SIG-M5 (cell line): ENCODE data around the gene HOXB7.

Source experiments
- DNase-seq: peaks from one replicate; lab custom pipeline; 2025; lab: John Stamatoyannopoulos, UW

The HOXB7 gene

DNA sequence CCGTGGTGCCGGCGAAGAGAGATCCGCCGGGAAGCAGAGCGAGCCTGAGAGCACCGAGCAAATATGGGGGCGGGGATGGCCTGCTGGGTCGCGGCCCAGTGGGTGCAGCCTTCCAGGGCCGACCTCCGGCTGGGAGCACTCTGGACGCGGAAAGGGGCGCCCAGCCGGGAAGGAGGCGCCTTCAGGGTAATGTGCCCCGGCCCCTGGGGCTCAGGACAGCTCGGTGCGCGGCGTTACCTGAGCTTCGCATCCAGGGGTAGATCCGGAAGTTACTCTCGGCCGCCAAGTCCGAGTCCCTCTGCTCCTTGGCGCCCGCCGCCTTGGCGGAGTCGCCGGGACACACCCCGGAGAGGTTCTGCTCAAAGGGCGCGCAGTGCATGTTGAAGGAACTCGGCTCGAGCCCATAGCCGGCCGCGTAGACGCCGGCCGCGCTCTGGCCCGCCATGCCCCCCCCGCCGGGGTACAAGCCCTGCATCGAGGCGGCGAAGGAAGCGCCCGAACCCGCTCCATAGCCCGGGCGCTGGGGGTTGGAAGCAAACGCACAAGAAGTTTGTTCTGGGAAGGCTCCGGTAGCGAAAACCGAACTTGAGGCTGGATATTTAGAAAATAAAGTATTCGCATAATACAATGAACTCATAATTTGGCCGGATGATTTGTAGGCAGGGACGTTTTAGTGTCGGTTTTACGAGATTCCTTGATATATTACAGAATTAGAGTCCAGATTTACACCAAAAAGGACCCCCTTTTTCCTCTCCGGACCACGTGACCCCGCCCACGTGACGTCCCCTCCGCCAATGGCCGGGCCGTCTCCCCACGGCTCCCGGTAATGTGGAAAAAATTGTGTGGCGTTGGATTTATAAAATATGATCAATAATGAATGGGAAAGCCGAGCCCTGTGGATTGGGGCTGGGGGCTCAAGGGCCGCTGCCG, at the start of gene HOXB7:
HOXB7 (minus strand) TSS at position 736 of the 930 bp plus-strand sequence; CDS start at position 637, 99 bp downstream.
- DNase-seq: no peak

DNA sequence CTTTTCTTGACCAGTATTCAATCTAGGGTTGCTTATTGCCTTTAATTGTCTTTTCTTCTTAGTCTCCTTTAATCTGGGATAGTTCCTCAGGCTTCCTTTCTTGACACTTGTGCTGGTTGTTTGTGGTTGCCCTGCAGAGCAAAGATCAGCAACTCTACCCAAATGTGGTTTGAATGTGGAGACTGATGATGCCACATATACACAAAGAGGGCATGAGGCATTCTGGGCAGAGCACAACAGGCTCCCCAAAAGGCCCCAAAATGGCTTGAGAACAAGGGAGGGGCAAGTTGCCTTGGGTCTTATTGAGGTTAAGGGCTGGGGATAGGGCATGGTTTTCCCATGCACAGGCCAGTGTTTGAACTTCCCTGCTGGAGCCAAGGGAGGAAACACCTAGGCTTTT, 45.1 kb upstream of the HOXB7 start:
- no peak for DNase-seq

DNA sequence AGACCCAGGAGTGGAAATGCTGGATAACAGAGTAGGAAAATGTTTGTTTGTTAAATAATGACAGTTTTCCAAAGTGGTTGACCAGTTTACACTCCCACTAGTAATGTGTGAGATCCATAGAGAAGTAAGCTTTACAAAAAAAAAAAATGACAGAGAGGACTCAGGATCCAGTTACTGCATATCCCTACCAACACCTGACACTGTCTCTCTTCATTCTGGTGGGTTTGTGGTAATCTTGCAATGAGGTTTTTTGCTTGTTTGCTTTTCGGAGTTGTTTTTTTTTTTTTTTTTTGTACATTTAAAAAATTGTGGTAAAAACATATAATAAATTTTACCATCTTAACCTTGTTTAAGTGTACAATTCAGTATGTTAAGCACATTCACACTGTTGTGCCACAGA, 38.9 kb upstream of the HOXB7 start:
- no peak for DNase-seq

DNA sequence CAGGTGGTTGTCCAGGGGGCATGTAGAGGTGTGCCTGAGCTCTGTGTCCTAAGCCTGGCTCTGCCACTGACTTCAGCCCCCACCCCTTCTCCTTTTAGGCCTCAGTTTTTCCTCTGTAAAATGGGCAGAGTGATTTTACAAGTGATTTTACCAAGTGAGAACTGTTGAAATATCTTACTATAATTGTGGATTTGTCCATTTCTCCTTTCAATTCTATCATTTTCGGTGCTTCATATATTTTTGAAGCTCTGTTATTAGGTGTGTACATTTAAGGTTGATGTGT, 37.1 kb upstream of the HOXB7 start:
- no peak for DNase-seq

DNA sequence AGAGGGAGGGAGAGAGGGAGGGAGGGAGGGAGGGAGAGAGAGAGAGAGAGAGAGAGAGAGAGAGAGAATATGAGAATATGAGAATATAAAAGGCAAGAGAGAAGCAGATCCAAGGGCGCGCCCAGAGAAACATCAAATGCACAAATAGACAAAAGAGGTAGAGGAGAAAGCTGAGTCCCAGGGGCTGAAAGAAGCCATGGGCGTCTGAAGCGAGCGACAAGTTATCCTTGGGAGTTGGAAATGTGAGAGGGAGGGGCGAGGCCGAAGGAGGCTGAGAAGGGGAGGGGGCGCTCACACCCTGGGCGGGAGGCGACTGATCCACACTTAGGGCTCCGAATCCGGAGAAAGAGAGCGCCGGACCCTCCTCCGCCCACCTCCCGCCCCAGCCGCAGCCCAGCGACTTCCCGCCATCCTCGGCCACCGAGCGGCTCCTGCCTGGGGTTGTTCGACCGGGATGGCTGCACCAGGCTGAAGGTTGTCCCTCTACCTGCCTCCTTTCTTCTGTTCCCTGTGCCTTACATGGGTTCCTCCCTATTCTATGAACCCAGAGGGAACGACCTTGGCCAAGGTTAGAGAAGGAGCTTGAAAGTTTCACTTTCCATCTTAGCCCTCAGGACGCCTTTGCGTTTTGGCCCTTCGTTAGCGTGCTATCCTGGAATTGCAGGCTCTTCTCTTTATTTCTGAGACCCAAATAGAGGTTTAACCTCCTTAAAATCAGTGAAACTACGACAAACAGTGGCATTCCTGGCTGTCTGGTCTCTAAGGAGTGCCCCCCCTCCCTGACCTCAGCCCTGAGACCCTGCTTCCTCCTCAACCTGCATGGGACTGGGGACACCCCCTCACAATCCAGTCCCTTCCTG, 36.5 kb upstream of the HOXB7 start:
- DNase-seq: no peak

DNA sequence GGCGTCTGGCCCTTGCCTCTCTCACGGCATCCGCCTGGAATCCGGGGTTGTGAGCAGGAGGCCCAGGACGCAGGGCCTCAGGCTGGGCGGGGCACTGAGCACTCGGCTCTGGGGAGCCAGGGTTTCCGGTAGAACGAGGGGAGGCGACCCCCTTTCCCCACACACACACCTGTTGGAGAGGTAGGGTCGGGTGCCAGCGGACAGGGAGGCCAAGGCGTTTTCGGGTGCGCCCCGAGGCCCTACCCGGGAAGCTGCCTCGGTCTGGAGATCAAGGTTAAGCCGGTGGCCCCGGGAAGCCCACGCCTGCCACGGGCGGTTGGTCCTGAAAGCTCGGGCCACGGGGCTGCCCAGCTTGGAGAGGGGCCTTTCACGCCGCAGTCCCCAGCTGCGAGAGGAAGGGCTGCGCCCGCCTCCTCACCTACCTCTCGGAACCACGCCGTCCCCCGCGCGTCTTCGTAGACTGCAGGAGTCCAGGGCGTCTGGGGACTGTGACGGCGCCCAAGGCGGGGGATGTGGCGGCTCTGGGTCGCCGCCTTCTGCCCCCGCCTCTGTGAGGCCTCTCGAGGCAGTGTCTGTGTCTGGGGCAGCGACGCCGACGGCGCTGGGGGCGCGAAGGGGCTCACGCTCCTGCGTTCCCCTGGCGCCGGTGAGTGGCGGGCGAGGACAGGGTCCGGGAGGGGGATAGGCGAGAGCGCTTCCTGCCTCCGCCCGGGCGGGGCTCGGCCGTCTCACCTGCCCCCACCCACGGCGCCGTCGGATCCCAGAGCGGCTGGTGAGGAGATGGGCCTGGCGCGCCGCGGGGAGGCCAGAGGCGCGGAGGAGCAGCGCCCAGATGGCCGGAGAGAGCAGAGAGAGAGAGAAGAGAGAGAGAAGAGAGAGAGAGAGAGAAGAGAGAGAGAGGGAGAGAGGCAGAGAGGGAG, 35.6 kb upstream of the HOXB7 start:
- no peak for DNase-seq

DNA sequence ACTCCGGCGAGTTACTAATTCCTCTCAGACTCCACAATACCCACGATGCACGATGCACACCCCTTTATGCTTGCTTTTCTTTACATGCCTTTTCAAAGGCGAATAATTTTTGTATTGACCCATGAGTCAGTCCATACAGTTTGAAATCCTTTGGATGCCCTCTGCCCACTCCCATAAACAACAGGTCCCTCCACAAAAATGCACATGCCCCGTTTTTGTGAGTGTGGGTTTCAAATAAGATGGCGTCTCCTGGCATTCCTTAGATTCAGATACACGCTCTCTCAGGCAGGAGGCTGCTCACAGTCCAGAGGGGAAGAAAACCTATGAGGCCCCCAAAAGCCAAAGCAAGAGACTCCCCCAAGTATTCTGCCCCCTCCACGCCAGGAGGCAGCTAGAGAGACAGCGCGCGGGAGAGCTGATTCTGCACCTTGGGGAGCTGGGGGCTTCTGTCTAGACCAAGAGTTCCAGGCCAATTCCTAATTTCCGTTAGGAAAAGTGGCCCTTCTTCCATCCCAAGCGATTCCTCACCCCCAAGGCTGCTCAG, 34.9 kb upstream of the HOXB7 start:
- no peak for DNase-seq

DNA sequence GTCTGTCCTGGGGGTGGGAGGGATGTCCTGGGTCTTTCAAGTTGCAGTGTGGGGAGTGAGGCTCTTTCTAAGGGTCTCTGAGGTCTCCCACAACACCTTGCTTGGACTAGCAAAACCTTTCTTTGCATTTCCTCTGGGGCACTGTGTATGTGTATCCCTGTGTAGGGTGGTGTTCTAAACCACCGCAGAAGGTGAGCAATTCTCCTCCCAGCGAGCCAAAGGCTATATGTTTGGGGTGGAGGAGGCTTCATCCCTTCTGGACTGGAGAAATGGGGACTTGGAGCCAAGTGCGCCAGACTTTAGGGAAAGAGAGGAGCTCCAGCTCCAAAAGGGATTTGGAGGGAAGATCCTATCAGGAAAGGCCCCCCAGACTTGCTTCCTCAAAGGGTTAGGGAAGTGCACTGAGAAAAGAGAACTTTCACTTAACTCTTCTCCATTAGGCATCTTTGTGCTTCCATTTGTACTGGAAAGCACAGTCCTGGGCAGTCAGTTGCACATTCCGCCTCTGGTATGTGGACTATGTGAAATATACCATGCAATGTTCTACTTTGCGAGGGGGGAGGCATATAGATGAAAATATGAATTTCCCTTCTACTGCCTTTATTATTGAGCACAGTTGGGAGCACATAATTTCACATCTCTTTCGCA, 34.2 kb upstream of the HOXB7 start:
- no peak for DNase-seq

DNA sequence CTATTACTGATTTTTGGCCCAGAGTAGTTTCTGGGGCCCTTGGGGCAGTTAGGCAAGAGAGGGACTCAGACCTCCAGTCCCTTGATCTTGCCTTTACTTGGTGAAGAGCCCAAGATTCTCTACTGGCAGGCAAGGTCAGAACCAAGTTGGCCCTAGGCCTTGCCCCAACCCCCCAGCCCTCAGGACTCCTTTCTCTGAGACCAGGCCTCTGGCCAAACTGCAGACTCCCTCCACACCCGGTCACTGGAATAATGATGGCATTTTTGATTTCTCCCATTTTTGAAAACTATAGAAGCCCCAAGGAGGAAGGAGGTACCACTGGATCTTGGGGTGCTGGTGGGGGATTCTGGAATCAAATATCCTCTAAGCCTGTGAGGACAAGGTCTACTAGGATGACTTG, 33.3 kb upstream of the HOXB7 start:
- DNase-seq: no peak

DNA sequence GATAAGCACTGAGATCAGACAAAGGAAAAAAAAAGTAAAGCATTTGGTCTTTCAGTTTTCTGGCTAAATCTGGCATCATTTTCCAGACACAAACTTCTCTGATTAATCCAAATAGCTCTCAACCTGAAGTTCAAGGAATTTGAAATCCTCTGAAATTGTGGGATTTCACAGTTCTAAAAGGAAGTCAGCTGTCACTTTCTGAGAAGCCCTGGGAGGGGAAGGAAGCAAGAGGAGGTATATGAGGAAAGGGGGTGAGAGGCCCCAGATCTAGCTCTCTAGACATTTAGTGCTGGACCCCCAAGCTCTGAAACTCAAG, 32.8 kb upstream of the HOXB7 start:
- no peak for DNase-seq

DNA sequence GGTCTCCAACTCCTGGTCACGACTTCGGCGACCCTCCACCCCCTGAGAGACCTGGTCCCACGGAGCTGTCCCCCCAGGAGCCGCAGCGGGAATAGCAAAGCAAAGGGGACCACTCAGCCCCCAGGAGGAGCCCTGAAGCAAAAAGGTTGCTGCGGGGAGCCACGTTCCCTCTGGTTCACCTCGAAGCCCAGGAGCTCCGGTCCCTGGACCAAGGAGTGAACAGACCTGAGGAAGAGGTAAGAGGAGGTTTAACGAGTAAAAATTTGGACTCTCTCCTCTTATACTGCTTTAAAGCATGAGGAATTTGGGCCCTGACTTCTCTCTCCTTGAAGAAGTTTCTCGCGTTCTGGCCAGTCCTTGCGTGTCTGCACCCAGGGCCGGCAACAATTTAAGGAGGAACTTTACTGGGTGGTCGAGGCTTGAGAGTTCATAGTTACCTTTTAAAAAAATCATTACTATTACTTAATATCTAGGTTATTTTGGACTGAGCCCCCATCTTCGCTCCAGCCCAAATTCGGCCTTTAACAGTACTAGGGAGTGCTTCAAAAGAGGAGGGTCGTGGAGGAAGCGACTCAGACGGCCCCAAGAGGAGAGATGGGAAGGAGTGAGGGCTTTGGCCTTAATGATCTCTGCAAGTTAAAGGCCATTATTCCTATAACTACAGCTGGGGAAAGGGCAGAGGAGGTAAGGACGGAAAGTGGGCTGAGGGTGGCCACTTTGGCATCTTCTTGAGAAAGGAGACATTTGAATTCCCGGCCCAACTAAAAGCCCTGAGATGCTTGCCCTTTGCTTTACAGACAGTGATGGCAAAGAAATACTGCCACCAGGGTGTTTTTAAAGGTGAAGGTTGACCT, 32.3 kb upstream of the HOXB7 start:
- no peak for DNase-seq

DNA sequence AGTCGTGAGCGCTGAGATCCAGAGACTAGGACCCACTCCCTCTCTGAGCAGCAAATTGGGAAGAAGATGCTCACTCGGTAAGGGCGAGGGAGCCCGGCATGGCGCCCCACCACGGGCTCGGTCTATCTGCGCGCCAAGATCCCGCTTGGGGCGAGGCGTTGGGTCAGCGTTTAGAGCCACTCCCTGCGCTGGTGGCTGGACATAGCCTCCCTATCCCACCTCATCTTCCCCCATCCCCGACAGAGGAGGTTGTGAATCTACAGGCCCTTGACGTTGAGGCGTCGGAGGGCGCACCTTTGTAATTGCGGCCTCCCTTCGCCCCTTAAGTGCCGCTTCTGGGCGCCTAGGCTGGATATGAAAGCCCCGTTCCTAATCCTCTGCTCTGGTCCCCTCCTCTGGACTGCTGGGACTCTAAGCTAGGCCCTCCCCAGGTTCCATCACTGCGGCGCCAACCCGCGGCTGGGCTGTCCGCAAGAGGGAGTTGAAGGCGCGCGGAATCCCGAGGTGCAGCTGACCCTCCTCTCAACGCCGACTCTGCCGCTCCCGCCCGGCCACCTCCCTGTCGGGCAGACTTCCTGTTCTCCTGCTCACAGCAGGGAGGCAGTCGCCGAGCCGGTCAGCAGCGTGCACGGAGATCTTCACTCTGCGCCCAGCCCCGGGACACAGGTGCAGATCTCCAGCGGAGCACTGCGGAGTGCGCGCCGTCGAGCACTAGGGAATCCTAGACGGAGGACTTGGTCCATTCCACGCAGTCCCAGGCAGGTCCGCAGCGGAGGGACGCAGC, 31.4 kb upstream of the HOXB7 start:
- no peak for DNase-seq

DNA sequence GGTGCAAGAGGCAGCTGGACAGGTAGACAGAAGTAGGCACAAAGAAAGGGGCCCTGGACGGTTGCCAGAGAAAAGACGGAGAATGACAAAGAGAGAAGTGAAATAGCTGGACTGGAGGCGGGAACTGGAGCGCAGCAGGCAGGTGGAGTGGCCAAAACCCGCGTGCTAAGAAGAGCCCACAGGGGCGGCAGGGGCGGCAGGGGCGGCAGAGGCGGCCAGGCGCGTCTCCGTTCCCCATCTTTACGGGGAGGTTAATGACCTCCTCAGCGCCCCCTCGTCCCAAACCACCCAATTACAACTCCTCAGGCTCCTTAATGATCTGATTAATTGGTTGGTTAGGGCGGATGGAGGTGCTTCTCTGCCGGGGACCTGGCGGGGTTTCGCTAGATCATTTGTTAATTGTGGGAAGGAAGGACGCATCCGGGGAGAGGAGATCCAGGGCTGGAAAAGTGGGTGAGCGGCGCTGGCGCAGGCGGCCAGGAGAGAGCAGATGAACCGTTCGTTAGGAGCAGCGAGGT, 30.8 kb upstream of the HOXB7 start:
- no peak for DNase-seq

DNA sequence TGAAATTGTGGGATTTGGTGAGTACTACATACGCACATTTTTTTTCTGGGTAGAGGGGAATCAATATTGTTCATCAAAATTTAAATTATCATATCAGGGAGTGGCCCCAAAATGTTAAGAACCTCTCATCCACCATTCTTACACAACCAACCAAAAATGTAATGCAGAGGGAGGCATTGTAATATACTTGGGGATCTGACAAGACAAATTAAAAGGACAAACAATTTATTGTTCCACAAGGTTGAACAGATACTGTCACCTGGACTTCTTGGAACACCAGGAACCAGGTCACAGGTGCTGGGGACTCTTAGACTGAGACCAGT, 30.0 kb upstream of the HOXB7 start:
- DNase-seq: no peak

DNA sequence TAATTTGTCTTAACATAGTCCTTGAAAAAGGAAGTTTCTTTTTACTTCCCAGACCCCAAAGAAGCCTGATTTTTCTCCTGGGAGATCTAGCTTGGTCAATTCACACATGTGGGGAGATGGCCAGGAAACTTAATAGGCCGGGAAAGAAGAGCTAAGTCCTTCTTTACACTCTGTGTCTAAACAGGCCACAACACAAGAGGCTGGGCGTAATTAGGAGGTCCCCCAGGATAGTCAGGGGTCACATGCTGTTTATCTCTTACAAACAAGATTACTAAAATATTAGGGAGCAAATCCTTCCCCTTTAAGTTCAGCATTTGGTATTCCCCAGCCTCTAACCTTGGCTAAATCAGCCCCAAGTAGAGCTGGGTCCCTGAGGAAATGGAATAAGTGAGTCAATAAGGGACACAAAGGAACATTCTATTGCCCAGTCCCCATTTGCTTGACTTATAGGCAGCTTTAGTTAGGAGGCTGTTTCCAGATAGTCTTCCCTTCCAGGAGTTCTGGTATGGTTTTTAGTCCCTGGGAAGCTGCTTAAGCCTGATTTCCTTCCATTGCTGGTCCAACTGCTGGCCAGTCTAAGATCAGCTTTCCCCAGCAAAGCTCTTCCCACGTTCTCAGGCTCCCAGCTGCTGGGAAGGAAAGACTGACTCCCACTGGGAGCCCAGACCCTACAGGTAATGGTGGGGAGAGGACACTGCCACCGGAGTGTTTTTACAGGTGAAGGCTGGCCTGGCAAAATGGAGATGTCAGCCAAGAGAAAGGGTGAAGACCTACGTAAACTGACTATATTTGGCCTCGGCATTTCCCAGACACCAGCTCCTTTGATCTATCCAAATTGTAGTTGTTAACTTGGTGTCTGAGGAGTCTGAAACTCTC, 29.4 kb upstream of the HOXB7 start:
- no peak for DNase-seq

DNA sequence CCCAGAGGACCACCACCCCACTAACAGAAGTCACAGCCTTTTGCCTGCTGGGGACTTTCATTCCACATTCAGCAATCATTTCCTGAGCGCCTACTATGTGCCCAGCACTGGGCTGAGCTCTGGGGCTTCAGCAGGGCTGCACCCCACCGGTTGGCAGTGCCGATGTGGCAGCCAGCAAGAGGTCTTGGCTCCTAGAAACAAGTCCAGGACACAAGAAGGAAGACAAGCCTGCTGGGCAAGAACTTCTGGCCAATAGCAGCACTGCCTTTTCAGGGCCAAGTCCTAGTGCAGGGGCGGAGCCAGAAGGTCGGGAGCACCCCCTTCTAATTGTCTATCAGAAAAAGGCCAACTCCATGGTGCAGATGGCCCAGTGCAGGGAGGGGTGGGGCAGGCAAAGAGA, 28.3 kb upstream of the HOXB7 start:
- no peak for DNase-seq

DNA sequence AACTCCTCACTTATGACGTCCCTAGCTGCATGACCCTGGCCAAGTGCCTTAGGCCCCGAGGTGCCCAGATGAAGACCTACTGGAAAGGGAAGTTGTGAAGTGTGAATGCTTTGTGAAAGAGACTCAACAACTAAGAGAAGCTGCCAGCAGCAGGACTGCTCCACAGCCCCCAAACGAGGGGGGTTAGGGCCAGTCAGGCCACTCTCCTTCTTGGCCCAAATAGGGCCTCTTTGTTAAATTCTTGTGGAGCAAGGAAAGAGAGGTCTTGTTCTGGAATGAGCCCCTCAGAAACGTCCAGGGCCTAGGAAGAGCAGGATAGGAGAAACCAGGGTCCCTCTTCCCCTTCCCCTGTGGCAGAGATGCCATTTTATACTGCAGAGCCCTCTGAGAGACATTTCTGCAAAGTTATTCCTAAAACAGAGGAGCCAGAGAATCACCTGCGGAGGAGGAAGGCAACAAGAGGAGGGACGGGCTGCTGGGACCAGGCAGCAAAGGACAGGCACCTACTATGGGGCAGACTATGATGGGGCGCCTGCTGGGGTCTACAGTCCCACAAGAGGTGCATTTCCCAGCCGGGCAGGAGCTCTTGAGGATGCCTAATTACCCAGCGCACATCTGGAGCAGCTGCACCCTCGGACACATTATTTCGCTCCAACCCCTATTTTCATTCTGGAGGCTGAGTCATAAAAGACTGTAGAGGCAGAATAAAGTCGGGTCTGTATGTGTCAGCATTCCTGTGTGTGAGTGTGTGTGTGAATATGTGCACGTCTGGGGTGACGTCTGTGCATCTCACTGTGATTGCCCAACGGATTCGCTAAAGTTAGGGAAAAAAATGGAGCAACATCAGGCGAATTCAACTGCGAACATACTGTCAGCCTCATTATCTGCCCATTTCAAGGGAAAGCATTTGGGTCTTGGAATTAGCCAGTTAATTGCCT, 26.8 kb upstream of the HOXB7 start:
- no peak for DNase-seq
